Testis (tissue), 2 donors: Measurements from ENCODE around the gene UBE2K.

Experiments used
- POLR2A ChIP-seq: fragments of 450-650 bp; IDR thresholded peaks from one replicate; pipeline ENCODE4 v1.6.1; 2017; ENCODE audit warnings: antibody characterized with exemption, mild to moderate bottlenecking, moderate library complexity
- TF ChIP-seq, protein P1 (sequence below), 3 experiments: fragments of 450-650 bp in 2 of 3; fragments of 200-600 bp in 1 of 3; sonication (generic) in 1 of 3; IDR thresholded peaks; one replicate each; pipeline ENCODE4 v1.5.1; 2016 to 2019; ENCODE audit warnings: antibody characterized with exemption in 3 of 3, mild to moderate bottlenecking in 2 of 3, moderate library complexity in 1 of 3

DNA sequence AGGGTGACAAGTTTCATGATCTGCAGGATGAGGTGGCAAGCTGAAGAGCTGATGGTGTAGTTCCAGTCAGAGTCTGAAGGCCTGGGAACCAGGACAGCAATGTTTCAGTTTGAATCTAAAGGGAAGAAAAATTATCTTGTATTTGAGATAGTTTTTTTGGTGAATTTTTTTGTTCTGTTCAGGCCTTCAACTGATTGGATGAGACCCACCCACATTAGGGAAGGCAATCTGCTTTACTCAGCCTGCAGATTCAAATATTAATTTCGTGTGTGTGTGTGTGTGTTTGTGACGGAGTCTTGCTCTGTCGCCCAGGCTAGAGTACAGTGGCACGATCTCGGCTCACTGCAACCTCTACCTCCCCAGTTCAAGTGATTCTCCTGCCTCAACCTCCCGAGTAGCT is 37.2 kb upstream of the UBE2K start:
- TF ChIP-seq, protein P1, sequence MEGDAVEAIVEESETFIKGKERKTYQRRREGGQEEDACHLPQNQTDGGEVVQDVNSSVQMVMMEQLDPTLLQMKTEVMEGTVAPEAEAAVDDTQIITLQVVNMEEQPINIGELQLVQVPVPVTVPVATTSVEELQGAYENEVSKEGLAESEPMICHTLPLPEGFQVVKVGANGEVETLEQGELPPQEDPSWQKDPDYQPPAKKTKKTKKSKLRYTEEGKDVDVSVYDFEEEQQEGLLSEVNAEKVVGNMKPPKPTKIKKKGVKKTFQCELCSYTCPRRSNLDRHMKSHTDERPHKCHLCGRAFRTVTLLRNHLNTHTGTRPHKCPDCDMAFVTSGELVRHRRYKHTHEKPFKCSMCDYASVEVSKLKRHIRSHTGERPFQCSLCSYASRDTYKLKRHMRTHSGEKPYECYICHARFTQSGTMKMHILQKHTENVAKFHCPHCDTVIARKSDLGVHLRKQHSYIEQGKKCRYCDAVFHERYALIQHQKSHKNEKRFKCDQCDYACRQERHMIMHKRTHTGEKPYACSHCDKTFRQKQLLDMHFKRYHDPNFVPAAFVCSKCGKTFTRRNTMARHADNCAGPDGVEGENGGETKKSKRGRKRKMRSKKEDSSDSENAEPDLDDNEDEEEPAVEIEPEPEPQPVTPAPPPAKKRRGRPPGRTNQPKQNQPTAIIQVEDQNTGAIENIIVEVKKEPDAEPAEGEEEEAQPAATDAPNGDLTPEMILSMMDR (IDR thresholded peaks at IDR 0.05) = no peak
- no peak for TF ChIP-seq POLR2A
